K562 (cell line): ENCODE measurements around the gene LAMB1. TPM values are rescaled to one million over a fixed set of nuclear protein-coding genes. Genes with fewer than 3 reads are reported as not detected.
A peak's percentile ranks its signal among the peaks of the same experiment; 100 is the strongest.

ENCODE experiments used
- ATAC-seq: fragments of 200-7000 bp; cut with Tn5 transposase; 3 replicates; pipeline ENCODE4 v1.9.1; 2020; ENCODE audit warnings: moderate library complexity
- BruUV-seq: library from RNA; stranded (reverse); fragments of 400-500 nt; replicated peaks from 2 replicates; lab custom pipeline; 2021; lab: Mats Ljungman, UMichigan
- CTCF ChIA-PET: fragments of 300-600 bp; formaldehyde crosslinking; extraction: SDS; loops from one replicate; lab custom pipeline; 2021; ENCODE audit warnings: low intra/inter-chr PET ratio; lab: Yijun Ruan, JAX
- POLR2A ChIA-PET: fragments of 300-600, 350-650 bp; sonication (Branson Sonifier 250); formaldehyde crosslinking; extraction: SDS; loops from one replicate; lab custom pipeline; 2021; ENCODE audit warnings: antibody characterized with exemption, inconsistent platforms; lab: Yijun Ruan, JAX
- DNase-seq, 4 experiments: peaks; one replicate each; pipeline versions ENCODE4 v3.0.0 to v3.0.0-alpha.2; 2011 to 2018; ENCODE audit warnings: low spot score in 3 of 4, mixed read lengths in 3 of 4; ENCODE audit errors: extremely low read depth in 1 of 4
- FAIRE-seq: peaks from 2 replicates; lab custom pipeline; 2011; peaks lifted over from hg19 to GRCh38; lab: Jason Lieb, UNC
- H2AFZ ChIP-seq: 2 replicates; pipeline ENCODE4 v1.6.0; 2011; ENCODE audit warnings: low read depth, low read length, control low read depth, inconsistent platforms
- H3K27ac ChIP-seq: fragments of 200-600 bp; 3 replicates; pipeline ENCODE4 v1.8.0; 2011; ENCODE audit warnings: low read depth, mild to moderate bottlenecking, control low read depth, inconsistent platforms, low read length, moderate library complexity, mixed read lengths; ENCODE audit errors: extremely low read depth
- H3K27me3 ChIP-seq, 2 experiments: fragments of 300-600 bp in 1 of 2; 2 replicates in 1 of 2; 3 replicates in 1 of 2; pipeline versions ENCODE4 v1.6.0 to v1.8.0; 2011; ENCODE audit warnings: inconsistent platforms in 2 of 2, low read length in 2 of 2, mild to moderate bottlenecking in 1 of 2, mixed read lengths in 1 of 2, moderate library complexity in 1 of 2; ENCODE audit not compliant: control insufficient read depth in 2 of 2, insufficient read depth in 2 of 2
- H3K36me3 ChIP-seq: fragments of 300-600 bp; 3 replicates; pipeline ENCODE4 v1.8.0; 2011; ENCODE audit warnings: mild to moderate bottlenecking, low read length, inconsistent platforms; ENCODE audit not compliant: control insufficient read depth, insufficient read depth
- H3K4me1 ChIP-seq, 2 experiments: fragments of 200-600 bp in 1 of 2; replicated peaks in 1 of 2; 2 replicates in 1 of 2; 3 replicates in 1 of 2; pipeline versions ENCODE4 v1.5.1 to v1.8.0; 2011; ENCODE audit warnings: inconsistent platforms in 2 of 2, low read length in 2 of 2, mild to moderate bottlenecking in 1 of 2, mixed read lengths in 1 of 2, moderate library complexity in 1 of 2; ENCODE audit not compliant: control insufficient read depth in 2 of 2, insufficient read depth in 2 of 2
- H3K4me2 ChIP-seq: 2 replicates; pipeline ENCODE4 v1.6.1; 2011; ENCODE audit warnings: low read length, control low read depth, inconsistent platforms, mixed read lengths; ENCODE audit not compliant: insufficient read depth
- H3K4me3 ChIP-seq: fragments of 200-600 bp; sonication (generic), shearing (Covaris generic); 2 replicates; pipeline ENCODE4 v1.5.1; 2016; ENCODE audit warnings: control low read depth, inconsistent platforms
- H3K79me2 ChIP-seq: fragments of 200-600 bp; 3 replicates; pipeline ENCODE4 v1.8.0; 2011; ENCODE audit warnings: low read length, inconsistent platforms; ENCODE audit not compliant: control insufficient read depth, insufficient read depth
- H3K9ac ChIP-seq, 2 experiments: 2 replicates each; pipeline versions ENCODE4 v1.6.0 to v1.6.1; 2011; ENCODE audit warnings: low read depth in 2 of 2, low read length in 2 of 2, control low read depth in 1 of 2, inconsistent platforms in 1 of 2, mild to moderate bottlenecking in 1 of 2, mixed read lengths in 1 of 2; ENCODE audit not compliant: insufficient read depth in 1 of 2
- H3K9me1 ChIP-seq: one replicate; pipeline ENCODE4 v1.6.0; 2011; ENCODE audit warnings: inconsistent platforms, mild to moderate bottlenecking, low read length, moderate library complexity; ENCODE audit not compliant: control insufficient read depth, insufficient read depth
- H3K9me3 ChIP-seq: replicated peaks from 2 replicates; pipeline ENCODE4 v1.5.1; 2011; ENCODE audit warnings: low read depth, low read length, inconsistent platforms; ENCODE audit not compliant: control insufficient read depth, insufficient read depth
- H4K20me1 ChIP-seq: replicated peaks from 2 replicates; pipeline ENCODE4 v1.6.1; 2011; ENCODE audit warnings: low read length, inconsistent platforms, mixed read lengths; ENCODE audit not compliant: control insufficient read depth, insufficient read depth
- GABPB2 ChIP-seq: fragments of 250-450 bp; sonication (Bioruptor Pico); conservative IDR thresholded peaks from 2 replicates; pipeline ENCODE4 v1.5.1; 2021; ENCODE audit warnings: mild to moderate bottlenecking
- NFIC ChIP-seq: fragments of 450-650 bp; IDR thresholded peaks from 2 replicates; pipeline ENCODE4 v1.6.1; 2017; ENCODE audit warnings: mild to moderate bottlenecking, inconsistent platforms
- POLR2A ChIP-seq: fragments of 450-650 bp; conservative IDR thresholded peaks from 2 replicates; pipeline ENCODE4 v1.6.1; 2016
- RCOR1 ChIP-seq, 2 experiments: IDR thresholded peaks; 2 replicates each; pipeline ENCODE4 v1.6.1; 2012; ENCODE audit warnings: low read depth in 2 of 2, low read length in 2 of 2, borderline replicate concordance in 1 of 2, improper control_type of control experiment in 1 of 2
- SMAD2 ChIP-seq: fragments of 150-350 bp; IDR thresholded peaks from 2 replicates; pipeline ENCODE4 v1.6.1; 2014; ENCODE audit warnings: low read depth, mild to moderate bottlenecking, low read length
- SMARCE1 ChIP-seq: fragments of 450-650 bp; IDR thresholded peaks from 2 replicates; pipeline ENCODE4 v1.7.1; 2016; ENCODE audit warnings: mild to moderate bottlenecking
- ZNF175 ChIP-seq: fragments of 200-800 bp; sonication (Bioruptor generic); IDR thresholded peaks from 2 replicates; pipeline ENCODE4 v1.6.1; 2016; ENCODE audit warnings: low read depth, mild to moderate bottlenecking, missing genetic modification characterization, missing compliant biosample characterization
- WGBS: fragments of 100-300 bp; shearing (Covaris generic); methylation state at CpG from one replicate; pipeline ENCODE4 v1.1.6; 2016; ENCODE audit warnings: low coverage, mixed read lengths; ENCODE audit not compliant: insufficient coverage; ENCODE audit errors: missing lambda C conversion rate; 5-methylcytosine and 5-hydroxymethylcytosine counted together
- in situ Hi-C: fragments of 300-500 bp; cut with MboI; formaldehyde crosslinking; loops from 4 replicates; pipeline ENCODE4 v1.15.0; 2018; ENCODE audit warnings: inconsistent platforms, mixed read lengths
- intact Hi-C: fragments of 100-400 bp; cut with micrococcal nuclease; formaldehyde crosslinking; loops from 2 replicates; pipeline ENCODE4 v1.14.2; 2022
- polyA plus RNA-seq, 8 experiments: library from polyadenylated mRNA; depleted of rRNA in 4 of 8; stranded (reverse) in 5 of 8; unstranded in 3 of 8; fragments of >200 nt; fragmentation: Nextera tagmentation in 2 of 8; fragmentation: Illumina TruSeq in 1 of 8; extraction: Ambion mirVana in 2 of 8; extraction: Trizol in 1 of 8; gene quantifications; 2 replicates each; pipeline versions ENCODE4 v1.2.1 to v1.2.3, GENCODE V29; 2011 to 2014; ENCODE audit warnings: inconsistent platforms in 1 of 8, missing spikeins in 1 of 8
- total RNA-seq, 7 experiments: library from RNA; depleted of rRNA in 6 of 7; stranded (reverse); fragments of >200 nt in 6 of 7; fragmentation: Illumina TruSeq in 2 of 7; extraction: Trizol in 2 of 7; gene quantifications; 2 replicates each; pipeline versions ENCODE4 v1.2.1 to v1.2.3, GENCODE V29; 2011 to 2021; ENCODE audit warnings: low replicate concordance in 1 of 7
- TF ChIP-seq, protein P1 (sequence below): sonication (generic); formaldehyde crosslinking; IDR thresholded peaks from 2 replicates; pipeline ENCODE4 v1.8.0; 2023; ENCODE audit warnings: missing genetic modification reagents, mild to moderate bottlenecking, borderline replicate concordance
- TF ChIP-seq, protein P2 (sequence below): fragments of 250-450 bp; sonication (Bioruptor Pico); IDR thresholded peaks from 2 replicates; pipeline ENCODE4 v1.9.0; 2021; ENCODE audit warnings: mild to moderate bottlenecking
- TF ChIP-seq, protein P3 (sequence below): sonication (generic); formaldehyde crosslinking; IDR thresholded peaks from 2 replicates; pipeline ENCODE4 v1.8.0; 2022; ENCODE audit warnings: mild to moderate bottlenecking, missing genetic modification reagents
- TF ChIP-seq, protein P4 (sequence below): sonication (generic); formaldehyde crosslinking; IDR thresholded peaks from 2 replicates; pipeline ENCODE4 v1.8.0; 2023; ENCODE audit warnings: mild to moderate bottlenecking, missing genetic modification reagents

Gene LAMB1
- total and polyA plus RNA-seq, 9 of the 15 experiments (the other 6 are each of a cell fraction or from before 2014, with no cell fraction given): 6.0 to 17.7 (median 12.3) TPM

DNA sequence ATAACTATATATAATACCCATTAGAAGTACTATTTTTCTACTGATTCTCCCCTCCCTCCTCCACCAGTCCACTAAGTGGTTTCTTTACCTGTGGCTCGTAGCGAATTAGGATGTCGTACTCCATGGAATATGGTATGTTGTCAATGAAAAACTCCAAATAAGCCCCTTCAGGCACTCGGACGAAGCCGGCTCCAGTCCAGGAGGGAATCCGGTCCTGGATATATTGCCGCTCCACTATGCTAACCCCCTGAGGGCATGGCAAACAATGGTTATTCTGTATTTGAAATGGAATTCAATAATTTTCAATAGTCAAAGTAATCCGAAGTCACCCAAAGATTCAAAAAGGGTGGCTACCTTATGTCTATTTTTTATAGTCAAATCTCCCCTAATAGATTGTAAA lies 40.1 kb downstream of the LAMB1 start (continued):
- TF ChIP-seq, protein P1, sequence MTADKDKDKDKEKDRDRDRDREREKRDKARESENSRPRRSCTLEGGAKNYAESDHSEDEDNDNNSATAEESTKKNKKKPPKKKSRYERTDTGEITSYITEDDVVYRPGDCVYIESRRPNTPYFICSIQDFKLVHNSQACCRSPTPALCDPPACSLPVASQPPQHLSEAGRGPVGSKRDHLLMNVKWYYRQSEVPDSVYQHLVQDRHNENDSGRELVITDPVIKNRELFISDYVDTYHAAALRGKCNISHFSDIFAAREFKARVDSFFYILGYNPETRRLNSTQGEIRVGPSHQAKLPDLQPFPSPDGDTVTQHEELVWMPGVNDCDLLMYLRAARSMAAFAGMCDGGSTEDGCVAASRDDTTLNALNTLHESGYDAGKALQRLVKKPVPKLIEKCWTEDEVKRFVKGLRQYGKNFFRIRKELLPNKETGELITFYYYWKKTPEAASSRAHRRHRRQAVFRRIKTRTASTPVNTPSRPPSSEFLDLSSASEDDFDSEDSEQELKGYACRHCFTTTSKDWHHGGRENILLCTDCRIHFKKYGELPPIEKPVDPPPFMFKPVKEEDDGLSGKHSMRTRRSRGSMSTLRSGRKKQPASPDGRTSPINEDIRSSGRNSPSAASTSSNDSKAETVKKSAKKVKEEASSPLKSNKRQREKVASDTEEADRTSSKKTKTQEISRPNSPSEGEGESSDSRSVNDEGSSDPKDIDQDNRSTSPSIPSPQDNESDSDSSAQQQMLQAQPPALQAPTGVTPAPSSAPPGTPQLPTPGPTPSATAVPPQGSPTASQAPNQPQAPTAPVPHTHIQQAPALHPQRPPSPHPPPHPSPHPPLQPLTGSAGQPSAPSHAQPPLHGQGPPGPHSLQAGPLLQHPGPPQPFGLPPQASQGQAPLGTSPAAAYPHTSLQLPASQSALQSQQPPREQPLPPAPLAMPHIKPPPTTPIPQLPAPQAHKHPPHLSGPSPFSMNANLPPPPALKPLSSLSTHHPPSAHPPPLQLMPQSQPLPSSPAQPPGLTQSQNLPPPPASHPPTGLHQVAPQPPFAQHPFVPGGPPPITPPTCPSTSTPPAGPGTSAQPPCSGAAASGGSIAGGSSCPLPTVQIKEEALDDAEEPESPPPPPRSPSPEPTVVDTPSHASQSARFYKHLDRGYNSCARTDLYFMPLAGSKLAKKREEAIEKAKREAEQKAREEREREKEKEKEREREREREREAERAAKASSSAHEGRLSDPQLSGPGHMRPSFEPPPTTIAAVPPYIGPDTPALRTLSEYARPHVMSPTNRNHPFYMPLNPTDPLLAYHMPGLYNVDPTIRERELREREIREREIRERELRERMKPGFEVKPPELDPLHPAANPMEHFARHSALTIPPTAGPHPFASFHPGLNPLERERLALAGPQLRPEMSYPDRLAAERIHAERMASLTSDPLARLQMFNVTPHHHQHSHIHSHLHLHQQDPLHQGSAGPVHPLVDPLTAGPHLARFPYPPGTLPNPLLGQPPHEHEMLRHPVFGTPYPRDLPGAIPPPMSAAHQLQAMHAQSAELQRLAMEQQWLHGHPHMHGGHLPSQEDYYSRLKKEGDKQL: no peak
- TF ChIP-seq GABPB2 (CRISPR knock-in tag): no peak
- TF ChIP-seq, protein P2, sequence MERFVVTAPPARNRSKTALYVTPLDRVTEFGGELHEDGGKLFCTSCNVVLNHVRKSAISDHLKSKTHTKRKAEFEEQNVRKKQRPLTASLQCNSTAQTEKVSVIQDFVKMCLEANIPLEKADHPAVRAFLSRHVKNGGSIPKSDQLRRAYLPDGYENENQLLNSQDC: no peak

DNA sequence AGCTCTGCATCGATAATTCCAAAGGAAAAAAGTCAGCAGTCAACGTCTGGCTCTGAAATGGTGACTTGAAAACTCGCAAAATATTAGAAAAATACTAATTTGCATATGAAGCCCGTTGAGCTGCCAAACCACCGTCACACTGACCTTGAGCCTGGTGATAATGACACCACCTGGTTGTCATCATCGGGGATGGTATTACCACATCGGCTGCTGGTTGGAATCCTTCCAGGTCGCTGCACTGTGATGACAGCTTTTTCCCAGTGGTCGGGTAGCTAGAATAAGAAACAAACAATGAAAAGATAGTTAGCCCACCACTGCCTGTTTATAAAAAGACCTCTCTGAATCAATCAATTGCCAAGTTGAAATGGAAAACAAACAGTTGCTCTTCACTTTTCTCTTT lies 41.6 kb downstream of the LAMB1 start:
- H3K27me3 ChIP-seq: no peaks in the 10 kb centered on the region; a peak in 1 of 5 replicates
- 0 out of 2 replicates have a peak, but pooled peaks cover 4% of the 10 kb centered on the region for H4K20me1 ChIP-seq
- in situ Hi-C loops: no loop called here
- intact Hi-C loops: no loop called here
- ChIA-PET POLR2A (interaction anchor here (0.6 to 1.2 kb wide), 4 partner anchors 9 to 161 kb away, joined by 3 to 4 read pairs (median 3); no protein-coding TSS in a partner anchor), CTCF (no interaction called here)
- TF ChIP-seq, protein P3, sequence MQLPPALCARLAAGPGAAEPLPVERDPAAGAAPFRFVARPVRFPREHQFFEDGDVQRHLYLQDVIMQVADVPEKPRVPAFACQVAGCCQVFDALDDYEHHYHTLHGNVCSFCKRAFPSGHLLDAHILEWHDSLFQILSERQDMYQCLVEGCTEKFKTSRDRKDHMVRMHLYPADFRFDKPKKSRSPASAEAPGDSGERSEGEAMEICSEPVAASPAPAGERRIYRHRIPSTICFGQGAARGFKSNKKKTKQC (CRISPR knock-in tag): no peak
- TF ChIP-seq NFIC: peak; percentile 25; the same call in 1 of the 2 replicates
- no peak for TF ChIP-seq SMARCE1
- no peak for TF ChIP-seq ZNF175
- TF ChIP-seq RCOR1 (IDR thresholded peaks at IDR 0.05; ENCODE audit: borderline replicate concordance in 1 of 2, low read depth in 2 of 2, low read length in 2 of 2): no peak
- TF ChIP-seq SMAD2: no peak
- TF ChIP-seq POLR2A: no peak
- TF ChIP-seq, protein P4, sequence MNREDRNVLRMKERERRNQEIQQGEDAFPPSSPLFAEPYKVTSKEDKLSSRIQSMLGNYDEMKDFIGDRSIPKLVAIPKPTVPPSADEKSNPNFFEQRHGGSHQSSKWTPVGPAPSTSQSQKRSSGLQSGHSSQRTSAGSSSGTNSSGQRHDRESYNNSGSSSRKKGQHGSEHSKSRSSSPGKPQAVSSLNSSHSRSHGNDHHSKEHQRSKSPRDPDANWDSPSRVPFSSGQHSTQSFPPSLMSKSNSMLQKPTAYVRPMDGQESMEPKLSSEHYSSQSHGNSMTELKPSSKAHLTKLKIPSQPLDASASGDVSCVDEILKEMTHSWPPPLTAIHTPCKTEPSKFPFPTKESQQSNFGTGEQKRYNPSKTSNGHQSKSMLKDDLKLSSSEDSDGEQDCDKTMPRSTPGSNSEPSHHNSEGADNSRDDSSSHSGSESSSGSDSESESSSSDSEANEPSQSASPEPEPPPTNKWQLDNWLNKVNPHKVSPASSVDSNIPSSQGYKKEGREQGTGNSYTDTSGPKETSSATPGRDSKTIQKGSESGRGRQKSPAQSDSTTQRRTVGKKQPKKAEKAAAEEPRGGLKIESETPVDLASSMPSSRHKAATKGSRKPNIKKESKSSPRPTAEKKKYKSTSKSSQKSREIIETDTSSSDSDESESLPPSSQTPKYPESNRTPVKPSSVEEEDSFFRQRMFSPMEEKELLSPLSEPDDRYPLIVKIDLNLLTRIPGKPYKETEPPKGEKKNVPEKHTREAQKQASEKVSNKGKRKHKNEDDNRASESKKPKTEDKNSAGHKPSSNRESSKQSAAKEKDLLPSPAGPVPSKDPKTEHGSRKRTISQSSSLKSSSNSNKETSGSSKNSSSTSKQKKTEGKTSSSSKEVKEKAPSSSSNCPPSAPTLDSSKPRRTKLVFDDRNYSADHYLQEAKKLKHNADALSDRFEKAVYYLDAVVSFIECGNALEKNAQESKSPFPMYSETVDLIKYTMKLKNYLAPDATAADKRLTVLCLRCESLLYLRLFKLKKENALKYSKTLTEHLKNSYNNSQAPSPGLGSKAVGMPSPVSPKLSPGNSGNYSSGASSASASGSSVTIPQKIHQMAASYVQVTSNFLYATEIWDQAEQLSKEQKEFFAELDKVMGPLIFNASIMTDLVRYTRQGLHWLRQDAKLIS (CRISPR knock-in tag): no peak
- H3K9me1 ChIP-seq: no peaks in the 10 kb centered on the region
- no peaks in the 10 kb centered on the region for H3K9me3 ChIP-seq
- ATAC-seq (no peak), FAIRE-seq (no peak), DNase-seq (no peak)
- no peak overlapping the region for H3K9ac ChIP-seq
- no peak overlapping the region for H2AFZ ChIP-seq
- no peak overlapping the region for H3K4me2 ChIP-seq
- no peak overlapping the region for H3K27ac ChIP-seq
- H3K79me2 ChIP-seq: no peaks in the 10 kb centered on the region
- no peak overlapping the region for H3K4me3 ChIP-seq
- BruUV-seq: no TSS peak
- H3K4me1 ChIP-seq: no peaks in the 10 kb centered on the region
- 41% methylated on average over 9 of the region's 9 CpGs for WGBS
- peaks cover 28% of the 10 kb centered on the region; the same call in 2 of the 3 replicates for H3K36me3 ChIP-seq
